WTC11 (cell line): ENCODE data around the gene ARHGAP10. TPM values are rescaled to one million over a fixed set of nuclear protein-coding genes. Genes with fewer than 3 reads are reported as not detected.

Source experiments
- ATAC-seq: fragments of 200-7000 bp; cut with Tn5 transposase; 2 replicates; pipeline ENCODE4 v1.10.0; 2021; ENCODE audit warnings: mild to moderate bottlenecking, moderate library complexity
- CTCF ChIA-PET: fragments of 300-600 bp; sonication (Branson Sonifier 250); formaldehyde crosslinking; loops from one replicate; lab custom pipeline; 2021; ENCODE audit warnings: antibody characterized with exemption; lab: Charles Lee
- POLR2A ChIA-PET: fragments of 350-600 bp; sonication (Branson Sonifier 250); formaldehyde crosslinking; loops from one replicate; lab custom pipeline; 2021; ENCODE audit warnings: antibody characterized with exemption; lab: Charles Lee
- DNase-seq: peaks from one replicate; pipeline ENCODE4 v3.0.0; 2021; ENCODE audit warnings: low spot score
- H3K27ac Mint-ChIP-seq: 2 replicates; pipeline ENCODE4 v1.8.0; 2021; ENCODE audit warnings: mixed read lengths
- H3K27me3 Mint-ChIP-seq: 2 replicates; pipeline ENCODE4 v1.8.0; 2021; ENCODE audit warnings: low read depth, mild to moderate bottlenecking, moderate library complexity, mixed read lengths
- H3K36me3 Mint-ChIP-seq: 2 replicates; pipeline ENCODE4 v1.8.0; 2021; ENCODE audit warnings: mixed read lengths
- H3K4me1 Mint-ChIP-seq: 2 replicates; pipeline ENCODE4 v1.8.0; 2022; ENCODE audit warnings: mixed read lengths
- H3K4me3 Mint-ChIP-seq: 2 replicates; pipeline ENCODE4 v1.8.0; 2021; ENCODE audit warnings: mild to moderate bottlenecking, moderate library complexity, mixed read lengths
- H3K9me3 Mint-ChIP-seq: 2 replicates; pipeline ENCODE4 v1.8.0; 2021; ENCODE audit warnings: mixed read lengths
- ETV6 ChIP-seq: sonication (generic); formaldehyde crosslinking; IDR thresholded peaks from 2 replicates; pipeline ENCODE4 v1.8.1; 2022; ENCODE audit warnings: mild to moderate bottlenecking, missing genetic modification reagents
- OVOL2 ChIP-seq: fragments of 250-450 bp; sonication (Bioruptor Pico); IDR thresholded peaks from 2 replicates; pipeline ENCODE4 v1.9.0; 2021; ENCODE audit warnings: mild to moderate bottlenecking, borderline replicate concordance
- TEAD4 ChIP-seq: sonication (generic); formaldehyde crosslinking; IDR thresholded peaks from 2 replicates; pipeline ENCODE4 v1.8.0; 2022; ENCODE audit warnings: mild to moderate bottlenecking, missing genetic modification reagents
- ZNF138 ChIP-seq: sonication (generic); formaldehyde crosslinking; conservative IDR thresholded peaks from 2 replicates; pipeline ENCODE4 v1.8.1; 2022; ENCODE audit warnings: mild to moderate bottlenecking, moderate library complexity, missing genetic modification reagents
- ZNF317 ChIP-seq: sonication (generic); formaldehyde crosslinking; IDR thresholded peaks from 2 replicates; pipeline ENCODE4 v1.8.1; 2023; ENCODE audit warnings: low read depth, mild to moderate bottlenecking, moderate library complexity, missing genetic modification reagents, borderline replicate concordance
- ZNF416 ChIP-seq: fragments of 250-450 bp; sonication (Bioruptor Pico); IDR thresholded peaks from 2 replicates; pipeline ENCODE4 v1.9.0; 2021; ENCODE audit warnings: mild to moderate bottlenecking, inconsistent platforms
- total RNA-seq: library from RNA; stranded (reverse); gene quantifications from 3 replicates; pipeline ENCODE4 v1.2.3, GENCODE V29; 2021
- TF ChIP-seq, protein P1 (sequence below): fragments of 250-450 bp; sonication (Bioruptor Pico); IDR thresholded peaks from 2 replicates; pipeline ENCODE4 v1.9.0; 2021; ENCODE audit warnings: mild to moderate bottlenecking
- TF ChIP-seq, protein P2 (sequence below): sonication (generic); formaldehyde crosslinking; IDR thresholded peaks from 2 replicates; pipeline ENCODE4 v1.8.1; 2022; ENCODE audit warnings: low read depth, mild to moderate bottlenecking, moderate library complexity, missing genetic modification reagents, borderline replicate concordance
- TF ChIP-seq, protein P3 (sequence below): sonication (generic); formaldehyde crosslinking; IDR thresholded peaks from 2 replicates; pipeline ENCODE4 v1.8.1; 2023; ENCODE audit warnings: mild to moderate bottlenecking, missing genetic modification reagents, borderline replicate concordance
- TF ChIP-seq, protein P4 (sequence below): sonication (generic); formaldehyde crosslinking; IDR thresholded peaks from 2 replicates; pipeline ENCODE4 v1.8.0; 2022; ENCODE audit warnings: missing genetic modification reagents
- TF ChIP-seq, protein P5 (sequence below): sonication (generic); formaldehyde crosslinking; IDR thresholded peaks from 2 replicates; pipeline ENCODE4 v1.8.1; 2022; ENCODE audit warnings: mild to moderate bottlenecking, moderate library complexity, missing genetic modification reagents
- TF ChIP-seq, protein P6 (sequence below): sonication (generic); formaldehyde crosslinking; IDR thresholded peaks from 2 replicates; pipeline ENCODE4 v1.8.1; 2023; ENCODE audit warnings: mild to moderate bottlenecking, moderate library complexity, missing genetic modification reagents
- TF ChIP-seq, protein P7 (sequence below): fragments of 250-450 bp; sonication (Bioruptor Pico); IDR thresholded peaks from 2 replicates; pipeline ENCODE4 v1.9.0; 2021; ENCODE audit warnings: mild to moderate bottlenecking
- TF ChIP-seq, protein P8 (sequence below): sonication (generic); formaldehyde crosslinking; IDR thresholded peaks from 2 replicates; pipeline ENCODE4 v1.8.1; 2023; ENCODE audit warnings: mild to moderate bottlenecking, missing genetic modification reagents

The ARHGAP10 gene
- total RNA-seq, 1 experiment from 2014 or later = 9.6 TPM

DNA sequence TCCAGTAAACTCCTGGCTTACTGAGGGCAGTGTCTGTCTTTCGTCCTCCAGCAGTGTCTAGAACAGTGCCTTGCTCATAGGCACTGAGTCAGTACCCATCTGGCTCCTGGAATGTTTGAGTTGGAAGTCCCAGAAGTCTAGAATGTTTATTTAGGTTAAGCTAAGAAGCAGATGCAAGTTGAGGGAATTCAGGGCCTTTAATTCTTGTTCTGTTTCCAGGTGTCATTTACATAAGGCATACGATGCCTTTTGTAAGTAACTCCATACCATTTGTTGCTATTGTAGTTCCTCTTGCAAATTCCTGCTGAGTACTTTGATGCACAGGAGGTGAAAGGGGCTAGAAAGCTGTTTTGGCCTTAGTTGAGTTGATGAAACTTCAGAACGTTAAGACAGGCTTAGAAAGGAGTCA is 22.2 kb downstream of the ARHGAP10 start:
- TF ChIP-seq ZNF416 = no peak
- TF ChIP-seq ETV6 (CRISPR knock-in tag) = no peak
- TF ChIP-seq OVOL2 (CRISPR knock-in tag) = no peak
- TF ChIP-seq ZNF138 (CRISPR knock-in tag) = no peak
- TF ChIP-seq, protein P1, sequence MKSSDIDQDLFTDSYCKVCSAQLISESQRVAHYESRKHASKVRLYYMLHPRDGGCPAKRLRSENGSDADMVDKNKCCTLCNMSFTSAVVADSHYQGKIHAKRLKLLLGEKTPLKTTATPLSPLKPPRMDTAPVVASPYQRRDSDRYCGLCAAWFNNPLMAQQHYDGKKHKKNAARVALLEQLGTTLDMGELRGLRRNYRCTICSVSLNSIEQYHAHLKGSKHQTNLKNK = no peak
- TF ChIP-seq, protein P2, sequence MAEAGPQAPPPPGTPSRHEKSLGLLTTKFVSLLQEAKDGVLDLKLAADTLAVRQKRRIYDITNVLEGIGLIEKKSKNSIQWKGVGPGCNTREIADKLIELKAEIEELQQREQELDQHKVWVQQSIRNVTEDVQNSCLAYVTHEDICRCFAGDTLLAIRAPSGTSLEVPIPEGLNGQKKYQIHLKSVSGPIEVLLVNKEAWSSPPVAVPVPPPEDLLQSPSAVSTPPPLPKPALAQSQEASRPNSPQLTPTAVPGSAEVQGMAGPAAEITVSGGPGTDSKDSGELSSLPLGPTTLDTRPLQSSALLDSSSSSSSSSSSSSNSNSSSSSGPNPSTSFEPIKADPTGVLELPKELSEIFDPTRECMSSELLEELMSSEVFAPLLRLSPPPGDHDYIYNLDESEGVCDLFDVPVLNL (CRISPR knock-in tag) = no peak
- TF ChIP-seq, protein P3, sequence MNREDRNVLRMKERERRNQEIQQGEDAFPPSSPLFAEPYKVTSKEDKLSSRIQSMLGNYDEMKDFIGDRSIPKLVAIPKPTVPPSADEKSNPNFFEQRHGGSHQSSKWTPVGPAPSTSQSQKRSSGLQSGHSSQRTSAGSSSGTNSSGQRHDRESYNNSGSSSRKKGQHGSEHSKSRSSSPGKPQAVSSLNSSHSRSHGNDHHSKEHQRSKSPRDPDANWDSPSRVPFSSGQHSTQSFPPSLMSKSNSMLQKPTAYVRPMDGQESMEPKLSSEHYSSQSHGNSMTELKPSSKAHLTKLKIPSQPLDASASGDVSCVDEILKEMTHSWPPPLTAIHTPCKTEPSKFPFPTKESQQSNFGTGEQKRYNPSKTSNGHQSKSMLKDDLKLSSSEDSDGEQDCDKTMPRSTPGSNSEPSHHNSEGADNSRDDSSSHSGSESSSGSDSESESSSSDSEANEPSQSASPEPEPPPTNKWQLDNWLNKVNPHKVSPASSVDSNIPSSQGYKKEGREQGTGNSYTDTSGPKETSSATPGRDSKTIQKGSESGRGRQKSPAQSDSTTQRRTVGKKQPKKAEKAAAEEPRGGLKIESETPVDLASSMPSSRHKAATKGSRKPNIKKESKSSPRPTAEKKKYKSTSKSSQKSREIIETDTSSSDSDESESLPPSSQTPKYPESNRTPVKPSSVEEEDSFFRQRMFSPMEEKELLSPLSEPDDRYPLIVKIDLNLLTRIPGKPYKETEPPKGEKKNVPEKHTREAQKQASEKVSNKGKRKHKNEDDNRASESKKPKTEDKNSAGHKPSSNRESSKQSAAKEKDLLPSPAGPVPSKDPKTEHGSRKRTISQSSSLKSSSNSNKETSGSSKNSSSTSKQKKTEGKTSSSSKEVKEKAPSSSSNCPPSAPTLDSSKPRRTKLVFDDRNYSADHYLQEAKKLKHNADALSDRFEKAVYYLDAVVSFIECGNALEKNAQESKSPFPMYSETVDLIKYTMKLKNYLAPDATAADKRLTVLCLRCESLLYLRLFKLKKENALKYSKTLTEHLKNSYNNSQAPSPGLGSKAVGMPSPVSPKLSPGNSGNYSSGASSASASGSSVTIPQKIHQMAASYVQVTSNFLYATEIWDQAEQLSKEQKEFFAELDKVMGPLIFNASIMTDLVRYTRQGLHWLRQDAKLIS (CRISPR knock-in tag) = no peak
- TF ChIP-seq, protein P4, sequence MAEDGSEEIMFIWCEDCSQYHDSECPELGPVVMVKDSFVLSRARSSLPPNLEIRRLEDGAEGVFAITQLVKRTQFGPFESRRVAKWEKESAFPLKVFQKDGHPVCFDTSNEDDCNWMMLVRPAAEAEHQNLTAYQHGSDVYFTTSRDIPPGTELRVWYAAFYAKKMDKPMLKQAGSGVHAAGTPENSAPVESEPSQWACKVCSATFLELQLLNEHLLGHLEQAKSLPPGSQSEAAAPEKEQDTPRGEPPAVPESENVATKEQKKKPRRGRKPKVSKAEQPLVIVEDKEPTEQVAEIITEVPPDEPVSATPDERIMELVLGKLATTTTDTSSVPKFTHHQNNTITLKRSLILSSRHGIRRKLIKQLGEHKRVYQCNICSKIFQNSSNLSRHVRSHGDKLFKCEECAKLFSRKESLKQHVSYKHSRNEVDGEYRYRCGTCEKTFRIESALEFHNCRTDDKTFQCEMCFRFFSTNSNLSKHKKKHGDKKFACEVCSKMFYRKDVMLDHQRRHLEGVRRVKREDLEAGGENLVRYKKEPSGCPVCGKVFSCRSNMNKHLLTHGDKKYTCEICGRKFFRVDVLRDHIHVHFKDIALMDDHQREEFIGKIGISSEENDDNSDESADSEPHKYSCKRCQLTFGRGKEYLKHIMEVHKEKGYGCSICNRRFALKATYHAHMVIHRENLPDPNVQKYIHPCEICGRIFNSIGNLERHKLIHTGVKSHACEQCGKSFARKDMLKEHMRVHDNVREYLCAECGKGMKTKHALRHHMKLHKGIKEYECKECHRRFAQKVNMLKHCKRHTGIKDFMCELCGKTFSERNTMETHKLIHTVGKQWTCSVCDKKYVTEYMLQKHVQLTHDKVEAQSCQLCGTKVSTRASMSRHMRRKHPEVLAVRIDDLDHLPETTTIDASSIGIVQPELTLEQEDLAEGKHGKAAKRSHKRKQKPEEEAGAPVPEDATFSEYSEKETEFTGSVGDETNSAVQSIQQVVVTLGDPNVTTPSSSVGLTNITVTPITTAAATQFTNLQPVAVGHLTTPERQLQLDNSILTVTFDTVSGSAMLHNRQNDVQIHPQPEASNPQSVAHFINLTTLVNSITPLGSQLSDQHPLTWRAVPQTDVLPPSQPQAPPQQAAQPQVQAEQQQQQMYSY (CRISPR knock-in tag) = no peak
- TF ChIP-seq, protein P5, sequence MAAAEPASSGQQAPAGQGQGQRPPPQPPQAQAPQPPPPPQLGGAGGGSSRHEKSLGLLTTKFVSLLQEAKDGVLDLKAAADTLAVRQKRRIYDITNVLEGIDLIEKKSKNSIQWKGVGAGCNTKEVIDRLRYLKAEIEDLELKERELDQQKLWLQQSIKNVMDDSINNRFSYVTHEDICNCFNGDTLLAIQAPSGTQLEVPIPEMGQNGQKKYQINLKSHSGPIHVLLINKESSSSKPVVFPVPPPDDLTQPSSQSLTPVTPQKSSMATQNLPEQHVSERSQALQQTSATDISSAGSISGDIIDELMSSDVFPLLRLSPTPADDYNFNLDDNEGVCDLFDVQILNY (CRISPR knock-in tag) = no peak
- TF ChIP-seq, protein P6, sequence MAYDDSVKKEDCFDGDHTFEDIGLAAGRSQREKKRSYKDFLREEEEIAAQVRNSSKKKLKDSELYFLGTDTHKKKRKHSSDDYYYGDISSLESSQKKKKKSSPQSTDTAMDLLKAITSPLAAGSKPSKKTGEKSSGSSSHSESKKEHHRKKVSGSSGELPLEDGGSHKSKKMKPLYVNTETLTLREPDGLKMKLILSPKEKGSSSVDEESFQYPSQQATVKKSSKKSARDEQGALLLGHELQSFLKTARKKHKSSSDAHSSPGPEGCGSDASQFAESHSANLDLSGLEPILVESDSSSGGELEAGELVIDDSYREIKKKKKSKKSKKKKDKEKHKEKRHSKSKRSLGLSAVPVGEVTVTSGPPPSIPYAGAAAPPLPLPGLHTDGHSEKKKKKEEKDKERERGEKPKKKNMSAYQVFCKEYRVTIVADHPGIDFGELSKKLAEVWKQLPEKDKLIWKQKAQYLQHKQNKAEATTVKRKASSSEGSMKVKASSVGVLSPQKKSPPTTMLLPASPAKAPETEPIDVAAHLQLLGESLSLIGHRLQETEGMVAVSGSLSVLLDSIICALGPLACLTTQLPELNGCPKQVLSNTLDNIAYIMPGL (CRISPR knock-in tag) = no peak
- TF ChIP-seq, protein P7, sequence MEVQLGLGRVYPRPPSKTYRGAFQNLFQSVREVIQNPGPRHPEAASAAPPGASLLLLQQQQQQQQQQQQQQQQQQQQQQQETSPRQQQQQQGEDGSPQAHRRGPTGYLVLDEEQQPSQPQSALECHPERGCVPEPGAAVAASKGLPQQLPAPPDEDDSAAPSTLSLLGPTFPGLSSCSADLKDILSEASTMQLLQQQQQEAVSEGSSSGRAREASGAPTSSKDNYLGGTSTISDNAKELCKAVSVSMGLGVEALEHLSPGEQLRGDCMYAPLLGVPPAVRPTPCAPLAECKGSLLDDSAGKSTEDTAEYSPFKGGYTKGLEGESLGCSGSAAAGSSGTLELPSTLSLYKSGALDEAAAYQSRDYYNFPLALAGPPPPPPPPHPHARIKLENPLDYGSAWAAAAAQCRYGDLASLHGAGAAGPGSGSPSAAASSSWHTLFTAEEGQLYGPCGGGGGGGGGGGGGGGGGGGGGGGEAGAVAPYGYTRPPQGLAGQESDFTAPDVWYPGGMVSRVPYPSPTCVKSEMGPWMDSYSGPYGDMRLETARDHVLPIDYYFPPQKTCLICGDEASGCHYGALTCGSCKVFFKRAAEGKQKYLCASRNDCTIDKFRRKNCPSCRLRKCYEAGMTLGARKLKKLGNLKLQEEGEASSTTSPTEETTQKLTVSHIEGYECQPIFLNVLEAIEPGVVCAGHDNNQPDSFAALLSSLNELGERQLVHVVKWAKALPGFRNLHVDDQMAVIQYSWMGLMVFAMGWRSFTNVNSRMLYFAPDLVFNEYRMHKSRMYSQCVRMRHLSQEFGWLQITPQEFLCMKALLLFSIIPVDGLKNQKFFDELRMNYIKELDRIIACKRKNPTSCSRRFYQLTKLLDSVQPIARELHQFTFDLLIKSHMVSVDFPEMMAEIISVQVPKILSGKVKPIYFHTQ = no peak
- no peak for TF ChIP-seq ZNF317
- TF ChIP-seq, protein P8, sequence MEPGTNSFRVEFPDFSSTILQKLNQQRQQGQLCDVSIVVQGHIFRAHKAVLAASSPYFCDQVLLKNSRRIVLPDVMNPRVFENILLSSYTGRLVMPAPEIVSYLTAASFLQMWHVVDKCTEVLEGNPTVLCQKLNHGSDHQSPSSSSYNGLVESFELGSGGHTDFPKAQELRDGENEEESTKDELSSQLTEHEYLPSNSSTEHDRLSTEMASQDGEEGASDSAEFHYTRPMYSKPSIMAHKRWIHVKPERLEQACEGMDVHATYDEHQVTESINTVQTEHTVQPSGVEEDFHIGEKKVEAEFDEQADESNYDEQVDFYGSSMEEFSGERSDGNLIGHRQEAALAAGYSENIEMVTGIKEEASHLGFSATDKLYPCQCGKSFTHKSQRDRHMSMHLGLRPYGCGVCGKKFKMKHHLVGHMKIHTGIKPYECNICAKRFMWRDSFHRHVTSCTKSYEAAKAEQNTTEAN (CRISPR knock-in tag) = no peak
- TF ChIP-seq TEAD4 (CRISPR knock-in tag) = no peak
- TF ChIP-seq, all 79 proteins: peak for 0
- peaks cover 38% of the 10 kb centered on the region for H3K4me1 Mint-ChIP-seq
- H3K4me3 Mint-ChIP-seq = no peak overlapping the region
- CTCF ChIA-PET = interaction anchor here (0.8 kb wide), 1 partner anchor 113 kb away, joined by 4 read pairs; no protein-coding TSS in a partner anchor
- H3K9me3 Mint-ChIP-seq = no peaks in the 10 kb centered on the region
- DNase-seq (no peak), ATAC-seq (peak; percentile 74)
- no peaks in the 10 kb centered on the region for H3K36me3 Mint-ChIP-seq
- H3K27me3 Mint-ChIP-seq = no peaks in the 10 kb centered on the region
- POLR2A ChIA-PET = no interaction called here
- peak overlapping the region; percentile 87 for H3K27ac Mint-ChIP-seq
